Activated T-cell treated with anti-CD3 and anti-CD28 coated beads, Interleukin-2, amount 50 U/mL, for 72 hours (primary cell): ENCODE data around the gene PKNOX2. TPM values are rescaled to one million over a fixed set of nuclear protein-coding genes. Genes with fewer than 3 reads are reported as not detected.

Source experiments
- ATAC-seq, 2 donors: fragments of 150-1000 bp; cut with Tn5 transposase; replicated peaks in 1 of 2; 2 replicates each; pipeline ENCODE4 v1.10.0; 2021; ENCODE audit warnings: moderate library complexity in 2 of 2, mild to moderate bottlenecking in 1 of 2
- DNase-seq, 2 donors: peaks; one replicate each; pipeline ENCODE4 v3.0.0; 2021 to 2022; ENCODE audit warnings: mixed read lengths in 1 of 2
- H3K27ac Mint-ChIP-seq: one replicate; pipeline ENCODE4 v1.8.0; 2022; ENCODE audit warnings: mild to moderate bottlenecking, moderate library complexity, mixed read lengths
- H3K27me3 Mint-ChIP-seq: one replicate; pipeline ENCODE4 v1.8.0; 2022; ENCODE audit warnings: low read depth, mixed read lengths
- H3K36me3 Mint-ChIP-seq, 2 donors: one replicate each; pipeline ENCODE4 v1.8.0; 2022; ENCODE audit warnings: mixed read lengths in 2 of 2, mild to moderate bottlenecking in 1 of 2; ENCODE audit not compliant: insufficient read depth in 2 of 2
- H3K4me1 Mint-ChIP-seq: one replicate; pipeline ENCODE4 v1.8.0; 2022; ENCODE audit warnings: low read depth, mixed read lengths
- H3K4me3 Mint-ChIP-seq, 2 donors: one replicate each; pipeline ENCODE4 v1.8.0; 2022; ENCODE audit warnings: mild to moderate bottlenecking in 2 of 2, mixed read lengths in 2 of 2, moderate library complexity in 2 of 2
- H3K9me3 Mint-ChIP-seq, 2 donors: one replicate each; pipeline ENCODE4 v1.8.0; 2022; ENCODE audit warnings: mixed read lengths in 2 of 2
- total RNA-seq, 2 donors: library from RNA; stranded (reverse); gene quantifications; one replicate each; pipeline ENCODE4 v1.2.3, GENCODE V29; 2022

The PKNOX2 gene
- total RNA-seq, 2 donors from 2014 or later, result not detected

DNA sequence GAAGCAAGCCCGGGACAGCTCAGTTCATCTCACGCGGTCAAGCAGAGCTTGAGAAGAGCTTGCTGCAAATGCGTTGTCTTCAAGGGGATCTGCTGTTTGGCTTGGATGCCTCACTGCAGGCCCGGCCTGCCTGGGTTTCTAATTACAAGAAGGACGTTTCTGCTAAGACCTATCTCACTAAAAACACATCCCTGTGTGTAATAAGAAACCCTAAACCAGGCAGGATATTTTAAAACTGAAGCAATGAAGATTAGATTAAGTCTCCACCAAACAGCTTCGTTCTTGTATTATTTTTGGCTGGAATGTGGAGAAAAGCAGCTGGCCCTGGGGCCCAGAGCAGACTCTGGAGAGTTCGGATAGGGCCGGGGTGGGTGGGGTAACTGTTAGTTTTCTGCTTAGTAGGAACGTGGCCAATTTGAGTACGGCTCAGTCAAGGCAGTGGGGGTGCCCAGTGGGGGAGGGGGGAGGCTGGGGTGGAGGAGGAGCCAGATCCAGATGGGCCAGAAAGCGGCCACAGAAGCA lies 6.0 kb downstream of the PKNOX2 start:
- Mint-ChIP-seq H3K4me3 (no peak overlapping the region), H3K9me3 (no peaks in the 10 kb centered on the region)
- no peak for ATAC-seq

DNA sequence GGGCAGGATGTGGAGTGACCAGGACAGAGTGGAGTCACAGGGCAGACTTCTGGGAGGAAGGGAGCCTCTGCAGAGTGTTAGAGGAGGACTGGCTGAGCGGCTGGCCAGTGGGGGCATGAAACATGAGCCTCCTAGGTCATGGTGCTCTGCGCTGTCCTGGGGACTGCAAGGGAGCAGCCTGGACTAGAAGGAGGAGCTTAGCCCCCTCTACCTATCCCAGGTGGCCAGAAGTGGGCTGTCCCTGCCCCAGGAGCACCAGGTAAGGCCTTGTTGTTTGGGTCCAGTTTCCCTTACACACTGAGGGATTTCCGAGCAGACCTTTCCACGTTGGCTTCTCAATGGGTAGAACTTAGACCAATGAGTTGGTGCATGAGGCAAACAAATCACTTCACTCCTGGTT lies 7.4 kb downstream of the PKNOX2 start:
- no peaks in the 10 kb centered on the region for H3K4me1 Mint-ChIP-seq
- H3K9me3 Mint-ChIP-seq, result no peaks in the 10 kb centered on the region
- no peaks in the 10 kb centered on the region for H3K36me3 Mint-ChIP-seq

More for the DNA sequence above, 6.0 kb downstream of the PKNOX2 start:
- no peak for DNase-seq
- H3K4me1 Mint-ChIP-seq, result peaks cover 7% of the 10 kb centered on the region
- peaks cover 78% of the 10 kb centered on the region for H3K27me3 Mint-ChIP-seq
- peaks cover 0 to 1% of the 10 kb centered on the region in 2 donors for H3K36me3 Mint-ChIP-seq
- no peak overlapping the region for H3K27ac Mint-ChIP-seq

DNA sequence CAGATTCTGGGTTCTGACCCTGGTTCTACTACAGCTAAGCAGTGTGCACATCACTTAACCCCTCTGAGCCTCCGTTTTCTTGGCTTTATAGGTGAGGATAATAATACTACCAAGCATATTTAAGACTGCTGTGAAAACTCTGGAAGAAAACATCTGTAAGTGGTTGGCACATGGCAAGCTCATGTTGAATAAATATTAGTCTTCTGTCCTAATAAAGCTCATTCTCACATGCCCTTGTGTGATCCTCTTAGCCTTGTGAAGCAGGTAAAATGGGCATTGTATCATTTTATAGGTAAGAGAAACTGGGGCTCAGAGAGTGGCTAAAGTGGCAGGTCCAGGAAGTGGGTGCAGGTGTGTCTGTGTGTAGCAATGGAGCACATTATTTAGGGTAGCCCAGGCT lies 8.5 kb downstream of the PKNOX2 start:
- Mint-ChIP-seq H3K27me3 (peaks cover 78% of the 10 kb centered on the region), H3K4me3 (no peak overlapping the region), H3K9me3 (no peaks in the 10 kb centered on the region), H3K4me1 (no peaks in the 10 kb centered on the region), H3K27ac (no peak overlapping the region), H3K36me3 (no peaks in the 10 kb centered on the region)
- ATAC-seq (no peak), DNase-seq (no peak)

More for the DNA sequence above, 7.4 kb downstream of the PKNOX2 start:
- Mint-ChIP-seq H3K27me3 (peaks cover 78% of the 10 kb centered on the region), H3K27ac (no peak overlapping the region), H3K4me3 (no peak overlapping the region)
- ATAC-seq (no peak), DNase-seq (no peak)

- no peaks in the 10 kb centered on the region for H3K9me3 Mint-ChIP-seq
- no peak overlapping the region for H3K4me3 Mint-ChIP-seq
Observed at GRCh38 chr11:125173556-125173955, 9.0 kb downstream of the PKNOX2 start.

DNA sequence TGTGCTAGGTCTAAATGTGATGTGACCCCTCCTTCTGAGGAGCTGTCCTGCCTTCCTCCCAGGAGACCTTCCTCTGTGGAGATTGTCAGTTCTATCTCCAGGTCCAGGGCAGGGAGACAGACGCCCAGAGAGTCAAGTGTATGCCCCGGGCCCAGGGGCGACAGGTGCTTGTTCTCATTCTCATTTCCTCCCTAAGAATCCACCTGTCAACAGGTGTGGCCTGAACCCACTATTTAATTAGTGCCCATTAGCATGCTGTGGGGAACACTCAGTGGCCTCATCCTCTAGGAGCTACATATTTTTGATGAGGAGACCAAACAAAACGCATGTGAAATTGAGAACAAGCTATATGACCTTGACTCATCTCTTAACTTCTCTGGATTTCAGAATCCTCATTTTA lies 9.5 kb downstream of the PKNOX2 start:
- H3K4me3 Mint-ChIP-seq, result no peak overlapping the region
- no peak overlapping the region for H3K27ac Mint-ChIP-seq
- H3K4me1 Mint-ChIP-seq, result no peaks in the 10 kb centered on the region
- no peaks in the 10 kb centered on the region for H3K36me3 Mint-ChIP-seq
- peaks cover 70% of the 10 kb centered on the region for H3K27me3 Mint-ChIP-seq
- ATAC-seq (no peak), DNase-seq (no peak)
- no peaks in the 10 kb centered on the region for H3K9me3 Mint-ChIP-seq

More at GRCh38 chr11:125173556-125173955, 9.0 kb downstream of the PKNOX2 start:
- H3K27me3 Mint-ChIP-seq, result peaks cover 72% of the 10 kb centered on the region
- H3K27ac Mint-ChIP-seq, result no peak overlapping the region
- ATAC-seq (no peak), DNase-seq (no peak)
- H3K4me1 Mint-ChIP-seq, result no peaks in the 10 kb centered on the region
- H3K36me3 Mint-ChIP-seq, result no peaks in the 10 kb centered on the region

DNA sequence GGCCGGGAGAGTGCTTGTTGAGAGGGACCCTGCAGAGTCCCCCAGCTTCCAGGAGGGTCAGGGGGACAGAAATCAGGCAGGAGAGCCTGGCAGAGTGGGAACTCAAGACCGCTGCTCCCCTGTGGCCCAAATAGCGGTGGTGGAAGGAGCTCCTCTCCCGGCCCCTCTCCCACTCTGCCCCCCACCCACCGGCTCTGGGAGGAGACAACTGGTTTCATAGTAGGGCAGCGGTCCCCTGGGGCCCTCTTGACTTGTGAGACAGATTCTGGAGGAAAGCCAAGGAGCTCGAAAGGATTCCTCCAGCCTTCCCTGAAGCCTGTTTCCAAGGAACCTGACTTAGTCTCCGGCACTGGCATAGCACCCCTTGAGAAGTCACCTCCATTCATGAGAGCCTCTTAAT lies 10.1 kb downstream of the PKNOX2 start:
- no peak overlapping the region for H3K4me3 Mint-ChIP-seq
- no peaks in the 10 kb centered on the region for H3K9me3 Mint-ChIP-seq
- ATAC-seq (no peak), DNase-seq (no peak)
- H3K27ac Mint-ChIP-seq, result no peak overlapping the region
- H3K27me3 Mint-ChIP-seq, result peaks cover 68% of the 10 kb centered on the region
- H3K4me1 Mint-ChIP-seq, result no peaks in the 10 kb centered on the region
- no peaks in the 10 kb centered on the region for H3K36me3 Mint-ChIP-seq

GRCh38 chr11:125175166-125175565 lies 10.6 kb downstream of the PKNOX2 start:
- Mint-ChIP-seq H3K4me1 (no peaks in the 10 kb centered on the region), H3K27me3 (peaks cover 68% of the 10 kb centered on the region), H3K27ac (no peak overlapping the region), H3K36me3 (no peaks in the 10 kb centered on the region), H3K9me3 (no peaks in the 10 kb centered on the region), H3K4me3 (no peak overlapping the region)
- DNase-seq, result no peak
- ATAC-seq, result no peak

DNA sequence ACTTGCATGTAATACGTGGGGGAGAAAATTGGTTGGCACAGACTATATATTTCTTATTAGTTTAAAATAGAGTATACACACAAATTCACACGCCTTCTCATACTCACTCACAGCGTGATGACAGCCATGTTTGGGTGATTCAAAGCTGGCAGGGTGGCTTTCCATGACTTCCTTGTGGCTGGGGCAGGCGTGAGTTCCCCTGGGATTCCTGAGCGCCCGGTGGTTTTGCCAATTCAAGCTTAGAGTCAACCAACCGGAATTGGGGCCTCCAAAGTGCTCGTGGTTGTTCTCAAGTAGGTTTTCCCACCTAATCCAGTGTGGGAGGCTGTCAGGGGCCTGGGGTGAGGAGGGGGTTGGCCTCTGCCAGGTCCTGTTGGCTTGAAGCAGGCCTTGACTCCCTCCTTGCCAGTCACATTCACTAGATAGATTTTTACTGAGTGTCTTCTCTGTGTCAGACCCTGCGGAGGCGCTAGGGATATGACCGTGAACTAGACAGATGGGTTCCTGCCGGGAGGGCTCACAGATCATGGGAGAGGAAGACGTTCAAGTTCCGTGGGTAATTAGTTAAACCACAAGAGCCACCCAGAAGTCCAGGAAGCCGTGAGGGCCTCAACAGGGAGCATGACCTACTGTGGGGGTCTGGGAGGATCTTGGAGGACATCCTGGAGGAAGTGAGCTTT lies 11.5 kb downstream of the PKNOX2 start:
- no peaks in the 10 kb centered on the region for H3K36me3 Mint-ChIP-seq
- no peaks in the 10 kb centered on the region for H3K9me3 Mint-ChIP-seq
- DNase-seq (no peak), ATAC-seq (no peak)
- H3K4me3 Mint-ChIP-seq, result no peak overlapping the region
- H3K4me1 Mint-ChIP-seq, result no peaks in the 10 kb centered on the region
- H3K27me3 Mint-ChIP-seq, result peaks cover 68% of the 10 kb centered on the region
- H3K27ac Mint-ChIP-seq, result no peak overlapping the region

- DNase-seq (no peak), ATAC-seq (peak; percentile 32 to 53)
- Mint-ChIP-seq H3K9me3 (no peaks in the 10 kb centered on the region), H3K4me3 (no peak overlapping the region), H3K4me1 (no peaks in the 10 kb centered on the region), H3K36me3 (no peaks in the 10 kb centered on the region), H3K27ac (no peak overlapping the region), H3K27me3 (peaks cover 68% of the 10 kb centered on the region)
Observed at GRCh38 chr11:125176866-125177265, 12.3 kb downstream of the PKNOX2 start.

- Mint-ChIP-seq H3K27ac (no peak overlapping the region), H3K36me3 (no peaks in the 10 kb centered on the region), H3K27me3 (peaks cover 69% of the 10 kb centered on the region), H3K9me3 (no peaks in the 10 kb centered on the region), H3K4me1 (no peaks in the 10 kb centered on the region), H3K4me3 (no peak overlapping the region)
- no peak for DNase-seq
- no peak for ATAC-seq
Observed at GRCh38 chr11:125177543-125177942, 13.0 kb downstream of the PKNOX2 start.

DNA sequence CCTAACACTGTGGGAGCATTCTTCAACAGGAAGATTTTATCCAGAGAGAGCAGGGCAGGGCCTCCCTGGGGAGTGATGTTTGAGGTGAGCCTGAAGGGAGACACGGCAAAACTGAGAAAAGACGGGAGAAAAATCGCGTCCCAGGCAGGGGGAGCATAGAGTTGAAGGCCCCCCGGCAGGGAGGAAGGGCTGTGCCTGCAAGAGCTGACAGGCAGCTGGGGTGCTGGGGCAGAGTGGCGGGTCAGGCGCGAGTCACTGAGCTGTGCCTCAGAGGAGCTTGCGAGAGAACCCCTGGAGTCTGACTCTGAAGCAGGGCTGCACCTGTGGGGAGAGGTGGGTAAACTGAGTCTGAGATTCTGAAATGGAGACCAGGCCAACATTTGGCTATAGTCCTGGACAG lies 14.8 kb downstream of the PKNOX2 start:
- Mint-ChIP-seq H3K27ac (no peak overlapping the region), H3K36me3 (no peaks in the 10 kb centered on the region), H3K9me3 (no peaks in the 10 kb centered on the region), H3K4me1 (no peaks in the 10 kb centered on the region), H3K4me3 (no peak overlapping the region), H3K27me3 (peaks cover 75% of the 10 kb centered on the region)
- DNase-seq (no peak), ATAC-seq (no peak)

DNA sequence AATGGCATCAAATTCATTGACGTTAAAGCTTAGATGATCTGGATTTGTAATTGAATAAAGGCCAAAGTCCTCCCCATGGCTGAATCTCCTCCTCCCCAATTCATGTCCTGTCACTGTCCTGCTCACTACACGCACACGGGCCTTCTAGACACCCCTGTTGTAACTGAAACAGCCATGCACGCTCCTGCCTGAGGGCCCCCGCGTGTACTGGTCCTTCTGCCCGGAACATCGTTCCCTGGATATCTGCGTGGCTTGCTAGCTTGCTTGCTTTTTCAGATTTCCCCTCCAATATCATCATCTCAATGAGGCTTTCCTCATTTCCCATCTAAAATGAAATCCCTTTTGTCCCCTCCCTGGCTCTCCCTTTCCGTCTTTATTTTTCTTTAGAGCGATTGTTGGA lies 15.3 kb downstream of the PKNOX2 start:
- no peak overlapping the region for H3K4me3 Mint-ChIP-seq
- H3K27ac Mint-ChIP-seq, result no peak overlapping the region
- H3K9me3 Mint-ChIP-seq, result no peaks in the 10 kb centered on the region
- ATAC-seq, result no peak
- no peak for DNase-seq
- no peaks in the 10 kb centered on the region for H3K36me3 Mint-ChIP-seq
- peaks cover 72% of the 10 kb centered on the region for H3K27me3 Mint-ChIP-seq
- no peaks in the 10 kb centered on the region for H3K4me1 Mint-ChIP-seq

- no peak for ATAC-seq
- Mint-ChIP-seq H3K27ac (no peak overlapping the region), H3K36me3 (no peaks in the 10 kb centered on the region), H3K9me3 (no peaks in the 10 kb centered on the region), H3K27me3 (peaks cover 72% of the 10 kb centered on the region), H3K4me3 (no peak overlapping the region), H3K4me1 (no peaks in the 10 kb centered on the region)
- no peak for DNase-seq
Observed at GRCh38 chr11:125180413-125181305, 16.1 kb downstream of the PKNOX2 start.
